Activated CD4-positive, alpha-beta T cell treated with anti-CD3 and anti-CD28 coated beads for 36 hours (primary cell): Measurements from ENCODE around the gene BORCS5. TPM values are rescaled to one million over a fixed set of nuclear protein-coding genes. Genes with fewer than 3 reads are reported as not detected.
"Not testable (repeated sequence)": the region's sequence is repeated elsewhere in the genome, so short reads cannot be mapped to it uniquely, and the experiment has no call there.

ENCODE experiments used
- ATAC-seq: fragments of 200-7000 bp; cut with Tn5 transposase; one replicate; pipeline ENCODE4 v1.10.0; 2021; ENCODE audit warnings: mild to moderate bottlenecking, moderate library complexity
- CTCF ChIA-PET: fragments of 350-600 bp; sonication (Branson Sonifier 250); formaldehyde crosslinking; loops from one replicate; lab custom pipeline; 2021; ENCODE audit warnings: antibody characterized with exemption; lab: Charles Lee
- POLR2A ChIA-PET: fragments of 350-600 bp; sonication (Branson Sonifier 250); formaldehyde crosslinking; loops from one replicate; lab custom pipeline; 2021; ENCODE audit warnings: antibody characterized with exemption, inconsistent platforms; lab: Charles Lee
- DNase-seq: peaks from one replicate; pipeline ENCODE4 v3.0.0-alpha.2; 2020
- H3K27ac Mint-ChIP-seq: one replicate; pipeline ENCODE4 v1.8.0; 2021; ENCODE audit warnings: mixed read lengths
- H3K27me3 Mint-ChIP-seq: one replicate; pipeline ENCODE4 v1.8.0; 2021; ENCODE audit warnings: mixed read lengths
- H3K36me3 Mint-ChIP-seq: one replicate; pipeline ENCODE4 v1.8.0; 2021; ENCODE audit warnings: low read depth, mixed read lengths
- H3K4me1 Mint-ChIP-seq: one replicate; pipeline ENCODE4 v1.8.0; 2021; ENCODE audit warnings: mixed read lengths
- H3K4me3 Mint-ChIP-seq: one replicate; pipeline ENCODE4 v1.8.0; 2021; ENCODE audit warnings: mild to moderate bottlenecking, moderate library complexity, mixed read lengths
- H3K9me3 Mint-ChIP-seq: one replicate; pipeline ENCODE4 v1.8.0; 2021; ENCODE audit warnings: low read depth, mixed read lengths
- intact Hi-C, 2 experiments: fragments of 100-400 bp; cut with DNase I in 1 of 2; cut with micrococcal nuclease in 1 of 2; formaldehyde crosslinking; loops; one replicate each; pipeline versions ENCODE4 v1.14.2 to v1.15.1; 2022 to 2024; cut with DNase I, micrococcal nuclease
- total RNA-seq, 2 experiments: library from RNA; stranded (reverse); gene quantifications; one replicate each; pipeline ENCODE4 v1.2.3, GENCODE V29; 2021

Gene BORCS5
- total RNA-seq, 2 experiments from 2014 or later: 41.8 to 45.0 TPM

- Mint-ChIP-seq H3K36me3 (peaks cover 32% of the 10 kb centered on the region), H3K4me3 (no peak overlapping the region), H3K4me1 (peaks cover 26% of the 10 kb centered on the region), H3K27ac (no peak overlapping the region), H3K27me3 (no peaks in the 10 kb centered on the region), H3K9me3 (peaks cover 3% of the 10 kb centered on the region)
- ChIA-PET POLR2A (interaction anchor here (1.0 kb wide), 1 partner anchor 8 kb away, joined by 3 read pairs; no protein-coding TSS in a partner anchor), CTCF (no interaction called here)
- intact Hi-C loops: no loop called here
- no peak for DNase-seq
- no peak for ATAC-seq
Observed at GRCh38 chr12:12406762-12407161, 49.9 kb downstream of the BORCS5 start.

- H3K4me3 Mint-ChIP-seq: no peak overlapping the region
- H3K27me3 Mint-ChIP-seq: no peaks in the 10 kb centered on the region
- POLR2A ChIA-PET: no interaction called here
- peak; percentile 61 for ATAC-seq
- H3K9me3 Mint-ChIP-seq: peaks cover 3% of the 10 kb centered on the region
- intact Hi-C loops: no loop called here
- peaks cover 22% of the 10 kb centered on the region for H3K4me1 Mint-ChIP-seq
- CTCF ChIA-PET: no interaction called here
- H3K27ac Mint-ChIP-seq: peak overlapping the region; percentile 69
- peaks cover 26% of the 10 kb centered on the region for H3K36me3 Mint-ChIP-seq
- DNase-seq: no peak
Observed at GRCh38 chr12:12408265-12408690, 51.4 kb downstream of the BORCS5 start.

GRCh38 chr12:12409337-12409736 is 52.5 kb downstream of the BORCS5 start:
- H3K27ac Mint-ChIP-seq, H3K27me3 Mint-ChIP-seq, POLR2A ChIA-PET, H3K4me3 Mint-ChIP-seq, DNase-seq, CTCF ChIA-PET, ATAC-seq, H3K9me3 Mint-ChIP-seq, intact Hi-C loops: not testable (repeated sequence)
- H3K4me1 Mint-ChIP-seq: peaks cover 11% of the 10 kb centered on the region
- peaks cover 25% of the 10 kb centered on the region for H3K36me3 Mint-ChIP-seq

GRCh38 chr12:12415886-12416285 is 59.0 kb downstream of the BORCS5 start:
- ATAC-seq (peak; percentile 39), DNase-seq (no peak)
- Mint-ChIP-seq H3K4me3 (no peak overlapping the region), H3K27ac (peak overlapping the region; percentile 37), H3K36me3 (peaks cover 34% of the 10 kb centered on the region), H3K27me3 (no peaks in the 10 kb centered on the region), H3K4me1 (peaks cover 18% of the 10 kb centered on the region), H3K9me3 (peaks cover 4% of the 10 kb centered on the region)
- ChIA-PET CTCF (no interaction called here), POLR2A (no interaction called here)
- intact Hi-C loops: no loop called here

- H3K27me3 Mint-ChIP-seq, DNase-seq, H3K27ac Mint-ChIP-seq, ATAC-seq, intact Hi-C loops, H3K4me3 Mint-ChIP-seq, POLR2A ChIA-PET, CTCF ChIA-PET: not testable (repeated sequence)
- Mint-ChIP-seq H3K9me3 (peaks cover 16% of the 10 kb centered on the region), H3K4me1 (peaks cover 22% of the 10 kb centered on the region), H3K36me3 (peaks cover 50% of the 10 kb centered on the region)
Observed at GRCh38 chr12:12419165-12419564, 62.3 kb downstream of the BORCS5 start.

GRCh38 chr12:12423367-12423766 is 66.5 kb downstream of the BORCS5 start:
- Mint-ChIP-seq H3K27ac (no peak overlapping the region), H3K9me3 (peaks cover 22% of the 10 kb centered on the region), H3K4me3 (no peak overlapping the region), H3K27me3 (no peaks in the 10 kb centered on the region), H3K4me1 (peaks cover 31% of the 10 kb centered on the region), H3K36me3 (peaks cover 57% of the 10 kb centered on the region)
- intact Hi-C loops: no loop called here
- CTCF ChIA-PET: interaction anchor here (0.6 kb wide), 1 partner anchor 96 kb away, joined by 3 read pairs; no protein-coding TSS in a partner anchor
- POLR2A ChIA-PET: interaction anchor here (0.6 kb wide), 1 partner anchor 20 kb away, joined by 3 read pairs; no protein-coding TSS in a partner anchor
- DNase-seq: no peak
- no peak for ATAC-seq

- intact Hi-C loops: no loop called here
- no peaks in the 10 kb centered on the region for H3K27me3 Mint-ChIP-seq
- no peak overlapping the region for H3K27ac Mint-ChIP-seq
- H3K4me3 Mint-ChIP-seq: no peak overlapping the region
- H3K4me1 Mint-ChIP-seq: peaks cover 46% of the 10 kb centered on the region
- peaks cover 46% of the 10 kb centered on the region for H3K36me3 Mint-ChIP-seq
- CTCF ChIA-PET: interaction anchor here (1.1 to 1.2 kb wide), 2 partner anchors 10 to 17 kb away, joined by 3 to 5 read pairs; no protein-coding TSS in a partner anchor
- ATAC-seq (no peak), DNase-seq (no peak)
- POLR2A ChIA-PET: no interaction called here
- peaks cover 20% of the 10 kb centered on the region for H3K9me3 Mint-ChIP-seq
Observed at GRCh38 chr12:12425001-12425400, 68.1 kb downstream of the BORCS5 start.

GRCh38 chr12:12425616-12426015 is 68.7 kb downstream of the BORCS5 start:
- Mint-ChIP-seq H3K27ac (no peak overlapping the region), H3K4me1 (peaks cover 46% of the 10 kb centered on the region), H3K9me3 (peaks cover 20% of the 10 kb centered on the region), H3K4me3 (no peak overlapping the region), H3K27me3 (no peaks in the 10 kb centered on the region), H3K36me3 (peaks cover 42% of the 10 kb centered on the region)
- POLR2A ChIA-PET: no interaction called here
- intact Hi-C loops: no loop called here
- CTCF ChIA-PET: interaction anchor here (0.6 to 1.2 kb wide), 3 partner anchors 9 to 32 kb away, joined by 3 to 5 read pairs (median 3); no protein-coding TSS in a partner anchor
- ATAC-seq (peak; percentile 58), DNase-seq (no peak)

- POLR2A ChIA-PET: no interaction called here
- CTCF ChIA-PET: interaction anchor here (0.9 kb wide), 1 partner anchor 9 kb away, joined by 3 read pairs; no protein-coding TSS in a partner anchor
- H3K9me3 Mint-ChIP-seq: peaks cover 13% of the 10 kb centered on the region
- H3K4me1 Mint-ChIP-seq: peaks cover 62% of the 10 kb centered on the region
- ATAC-seq (no peak), DNase-seq (no peak)
- intact Hi-C loops: no loop called here
- peak overlapping the region; percentile 44 for H3K27ac Mint-ChIP-seq
- no peaks in the 10 kb centered on the region for H3K27me3 Mint-ChIP-seq
- peaks cover 33% of the 10 kb centered on the region for H3K36me3 Mint-ChIP-seq
- no peak overlapping the region for H3K4me3 Mint-ChIP-seq
Observed at GRCh38 chr12:12427568-12427967, 70.7 kb downstream of the BORCS5 start.

- Mint-ChIP-seq H3K4me3 (no peak overlapping the region), H3K4me1 (peaks cover 66% of the 10 kb centered on the region), H3K36me3 (peaks cover 36% of the 10 kb centered on the region), H3K27me3 (no peaks in the 10 kb centered on the region), H3K27ac (no peak overlapping the region), H3K9me3 (peaks cover 13% of the 10 kb centered on the region)
- DNase-seq: no peak
- POLR2A ChIA-PET: no interaction called here
- ATAC-seq: peak; percentile 26
- intact Hi-C loops: no loop called here
- CTCF ChIA-PET: interaction anchor here (0.9 kb wide), 1 partner anchor 9 kb away, joined by 3 read pairs; no protein-coding TSS in a partner anchor
Observed at GRCh38 chr12:12428047-12428446, 71.2 kb downstream of the BORCS5 start.

GRCh38 chr12:12428961-12429657 is 72.2 kb downstream of the BORCS5 start:
- POLR2A ChIA-PET: interaction anchor here (1.1 kb wide), 1 partner anchor 46 kb away, joined by 3 read pairs; no protein-coding TSS in a partner anchor
- DNase-seq: peak; percentile 33
- Mint-ChIP-seq H3K36me3 (peaks cover 28% of the 10 kb centered on the region), H3K9me3 (peaks cover 6% of the 10 kb centered on the region), H3K4me1 (peaks cover 69% of the 10 kb centered on the region), H3K27ac (peak overlapping the region; percentile 68), H3K4me3 (no peak overlapping the region), H3K27me3 (no peaks in the 10 kb centered on the region)
- ATAC-seq: peak; percentile 28
- intact Hi-C loops: no loop called here
- CTCF ChIA-PET: interaction anchor here (1.1 kb wide), 1 partner anchor 74 kb away, joined by 5 read pairs; no protein-coding TSS in a partner anchor
